Left renal cortex interstitium (tissue), 4 donors: Measurements from ENCODE around the gene RBBP8NL. TPM values are rescaled to one million over a fixed set of nuclear protein-coding genes. Genes with fewer than 3 reads are reported as not detected.
A peak's percentile ranks its signal among the peaks of the same experiment; 100 is the strongest.

Experiments used
- DNase-seq, 4 donors: peaks; one replicate each; pipeline ENCODE4 v3.0.0-alpha.2; 2013; ENCODE audit warnings: low read depth in 4 of 4, low spot score in 2 of 4, missing footprints in 1 of 4
- polyA plus RNA-seq, 4 donors: library from polyadenylated mRNA; unstranded; fragments of 120-200 nt; gene quantifications; one replicate each; pipeline ENCODE4 v1.2.1, GENCODE V29; 2013; ENCODE audit not compliant: insufficient read length in 4 of 4

RBBP8NL gene
- polyA plus RNA-seq, 4 donors: 1.6 to 3.0 (median 2.0) TPM

GRCh38 chr20:62396367-62397239 lies 30.7 kb downstream of the RBBP8NL start:
- no peak for DNase-seq

DNA sequence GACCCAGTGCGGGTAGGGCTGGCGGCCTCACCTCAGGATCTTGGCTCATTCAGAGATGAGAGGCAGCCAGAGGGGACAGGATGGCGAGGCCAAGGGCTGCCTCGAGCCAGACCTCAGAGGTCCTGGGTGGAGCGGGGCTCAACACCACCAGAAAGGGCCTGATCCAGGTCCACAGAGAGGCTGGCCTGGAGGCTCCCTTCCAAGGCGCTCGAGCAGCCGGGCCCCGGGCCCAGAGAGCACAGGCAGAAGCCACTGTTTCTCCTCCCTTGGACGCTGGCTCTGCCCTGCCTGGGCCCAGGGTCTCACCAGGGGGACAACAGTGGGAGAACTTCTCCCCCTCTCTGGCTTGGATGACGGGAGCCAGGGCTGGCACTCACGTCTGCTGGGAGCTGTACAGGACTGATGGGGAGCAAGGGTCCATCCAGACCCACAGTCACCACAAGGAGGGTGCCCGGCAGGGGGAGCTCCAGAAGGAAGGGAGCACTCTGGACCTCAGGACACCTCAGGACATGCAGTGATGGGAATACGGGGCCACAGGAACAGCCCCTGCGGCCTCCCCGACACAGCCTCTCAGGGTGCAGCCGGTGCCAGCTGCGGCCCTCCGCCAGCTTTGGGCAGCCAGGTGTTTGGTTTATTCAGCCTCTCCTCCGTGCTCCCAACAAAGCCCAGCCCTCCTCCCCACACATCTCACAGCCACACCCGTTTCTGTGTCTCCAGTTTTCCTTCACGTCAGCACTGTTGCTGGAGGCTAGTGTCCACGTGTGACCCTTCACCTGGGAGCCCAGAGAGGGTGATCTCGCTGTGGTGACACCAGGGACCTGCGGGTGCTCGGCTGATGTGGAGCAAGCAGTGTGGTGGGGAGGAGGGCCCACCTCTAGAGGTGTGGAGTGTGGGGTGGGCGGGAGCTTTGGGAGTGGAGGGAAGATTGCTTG lies 31.8 kb downstream of the RBBP8NL start:
- no peak for DNase-seq

- DNase-seq: no peak
Measured at GRCh38 chr20:62394248-62395245, 32.8 kb downstream of the RBBP8NL start.

DNA sequence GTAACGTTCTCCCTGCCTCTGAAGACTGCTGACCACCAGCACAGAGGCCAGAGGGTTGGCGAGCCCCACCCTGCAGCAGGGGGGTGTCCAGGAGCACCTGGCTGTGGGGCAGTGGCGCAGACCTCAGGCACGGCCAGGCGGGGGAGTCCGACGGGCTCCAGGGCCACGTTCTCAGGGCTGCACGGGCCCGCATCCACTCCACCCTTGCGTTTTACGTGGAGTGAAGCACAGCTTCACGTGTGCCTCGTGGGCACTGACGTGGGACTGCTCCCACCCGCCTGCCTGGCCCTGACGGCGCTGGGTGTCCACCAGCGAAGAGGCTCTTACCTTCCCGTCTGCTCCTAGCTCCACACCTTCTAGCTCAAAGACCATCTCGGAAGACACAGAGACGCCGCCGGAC lies 33.5 kb downstream of the RBBP8NL start:
- no peak for DNase-seq

GRCh38 chr20:62393335-62393665 lies 34.0 kb downstream of the RBBP8NL start:
- DNase-seq: no peak

DNA sequence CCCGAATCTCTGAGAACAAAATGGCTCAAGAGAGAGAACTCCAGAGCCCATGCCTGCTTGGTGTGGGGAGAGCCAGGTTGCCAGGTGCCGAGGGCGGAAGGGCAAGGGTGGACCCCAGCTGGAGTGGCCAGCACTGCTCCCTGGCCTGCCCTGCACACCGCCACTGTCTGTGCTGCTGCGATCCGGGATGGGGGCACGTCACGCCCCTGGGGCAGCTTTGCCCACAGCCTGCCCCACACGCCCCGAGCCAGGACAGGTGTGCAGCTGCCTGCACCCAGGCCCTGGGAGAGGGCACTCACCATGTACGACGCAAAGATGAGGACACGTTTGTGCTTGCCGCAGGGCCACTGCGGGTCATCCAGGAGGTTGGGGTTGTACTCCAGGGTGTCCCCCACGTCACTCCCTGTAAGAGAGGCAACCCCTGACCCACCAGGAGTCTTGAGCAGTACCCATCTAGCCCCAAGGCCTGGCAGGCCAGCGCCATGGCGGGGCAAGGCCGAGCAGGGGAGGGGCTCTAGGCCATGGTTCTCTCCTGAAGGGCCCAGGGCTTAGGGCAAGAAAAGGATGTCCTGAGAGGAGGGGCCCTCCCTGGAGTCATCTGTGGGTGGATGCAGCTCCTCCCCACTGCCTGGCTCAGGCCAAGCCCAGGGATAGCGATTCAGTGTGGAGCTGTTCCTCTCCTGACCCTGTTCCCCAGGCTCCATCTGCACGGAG lies 34.6 kb downstream of the RBBP8NL start:
- no peak for DNase-seq

DNA sequence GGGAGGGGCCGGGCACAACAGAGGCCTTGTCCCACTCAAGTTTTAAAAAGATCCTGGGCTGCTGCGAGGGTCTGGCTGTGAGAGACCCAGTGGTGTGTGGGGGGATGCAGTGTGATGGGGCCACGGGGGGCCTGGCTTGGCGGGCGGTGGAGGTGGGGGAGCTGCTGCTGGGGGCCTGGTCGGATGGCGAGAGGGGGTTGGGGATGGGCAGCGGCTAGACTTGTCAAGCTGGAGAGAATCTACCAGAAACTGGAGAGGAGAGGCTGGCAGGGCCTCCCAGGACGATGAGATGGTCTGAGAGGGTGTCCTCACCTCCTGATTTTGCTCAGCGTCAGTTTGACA lies 35.3 kb downstream of the RBBP8NL start:
- DNase-seq: no peak

DNA sequence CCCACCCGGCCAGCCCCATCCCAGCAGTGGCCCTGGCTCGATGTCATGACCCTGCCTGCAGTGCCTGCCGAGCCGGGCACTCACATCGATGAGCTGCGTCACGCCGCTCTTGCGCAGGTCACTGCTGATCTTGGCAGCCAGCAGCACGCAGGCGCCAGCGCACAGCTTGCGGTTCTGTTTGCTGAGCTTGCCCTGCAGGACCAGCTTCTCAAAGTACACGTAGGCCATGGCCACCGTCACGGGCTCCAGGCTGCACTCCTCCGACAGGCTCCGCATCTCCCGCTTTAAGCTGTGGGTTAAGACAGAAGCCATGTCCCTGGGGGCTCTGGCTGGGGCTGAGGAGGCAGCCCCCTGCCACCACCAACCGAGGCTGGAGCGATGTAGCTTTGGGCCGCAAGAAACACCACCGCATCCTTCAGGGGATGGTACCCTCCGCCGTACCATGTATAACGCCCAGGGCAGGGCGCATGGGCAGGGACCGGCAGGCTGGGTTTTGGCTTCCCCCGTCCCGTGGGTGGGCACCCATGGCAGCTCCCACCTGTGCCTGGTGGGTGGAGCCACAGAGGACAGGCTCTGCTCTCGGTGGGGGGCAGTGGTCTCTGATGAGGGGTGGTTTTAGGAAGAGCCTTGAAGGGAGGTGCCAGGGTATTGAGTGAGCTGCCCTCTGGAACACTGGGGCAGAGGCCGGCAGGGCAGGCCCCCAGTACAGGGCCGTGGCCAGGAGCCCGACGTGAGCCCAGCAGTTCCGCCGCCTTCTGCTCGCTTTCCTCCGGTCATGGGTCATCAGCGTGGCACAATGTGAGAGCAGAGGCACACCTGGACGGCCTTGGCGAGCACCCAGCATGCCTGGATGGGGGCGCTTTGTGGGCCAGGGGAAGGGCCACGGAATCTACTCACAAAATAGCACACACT lies 35.9 kb downstream of the RBBP8NL start:
- DNase-seq: no peak

DNA sequence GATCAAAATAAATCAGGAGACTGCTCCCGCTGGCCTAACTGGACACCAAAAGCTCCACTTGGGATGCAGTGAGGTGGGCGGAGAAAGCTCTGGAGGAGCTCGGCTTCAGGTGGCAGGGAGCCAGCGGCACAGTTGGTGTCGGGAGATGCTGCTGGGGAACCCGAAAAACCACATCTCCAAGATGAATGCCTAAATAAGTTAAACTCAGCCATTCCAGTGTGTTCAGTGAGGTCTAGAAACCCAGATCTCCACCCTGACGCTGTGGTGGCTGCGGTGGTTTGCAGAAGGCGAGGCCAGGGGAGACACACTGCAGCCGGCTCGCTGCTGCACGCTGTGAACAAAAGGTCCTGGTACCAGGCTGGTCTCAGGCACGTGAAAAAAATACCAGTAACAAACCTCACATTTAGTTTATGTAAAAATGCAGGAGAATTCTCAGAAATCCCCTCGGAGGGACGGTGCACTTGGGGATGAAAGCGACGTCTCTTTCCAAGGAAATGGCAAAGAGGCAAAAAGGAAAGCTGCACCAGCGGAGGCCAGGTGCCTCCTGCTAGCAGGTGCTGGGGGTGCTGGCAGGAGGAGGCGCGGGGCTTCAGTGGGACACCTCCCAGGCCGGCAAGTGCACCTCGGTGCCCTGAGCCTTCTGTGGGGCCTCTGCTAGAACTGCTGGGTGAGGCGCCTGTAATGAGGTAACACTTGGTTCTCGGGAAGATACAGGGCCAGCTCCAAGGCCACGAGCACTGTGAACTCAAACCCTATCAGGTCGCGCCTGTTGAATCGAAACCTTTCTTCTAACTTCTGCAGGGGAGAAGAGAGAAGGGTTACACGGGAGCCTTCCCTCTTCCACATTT lies 36.8 kb downstream of the RBBP8NL start:
- DNase-seq: no peak

DNA sequence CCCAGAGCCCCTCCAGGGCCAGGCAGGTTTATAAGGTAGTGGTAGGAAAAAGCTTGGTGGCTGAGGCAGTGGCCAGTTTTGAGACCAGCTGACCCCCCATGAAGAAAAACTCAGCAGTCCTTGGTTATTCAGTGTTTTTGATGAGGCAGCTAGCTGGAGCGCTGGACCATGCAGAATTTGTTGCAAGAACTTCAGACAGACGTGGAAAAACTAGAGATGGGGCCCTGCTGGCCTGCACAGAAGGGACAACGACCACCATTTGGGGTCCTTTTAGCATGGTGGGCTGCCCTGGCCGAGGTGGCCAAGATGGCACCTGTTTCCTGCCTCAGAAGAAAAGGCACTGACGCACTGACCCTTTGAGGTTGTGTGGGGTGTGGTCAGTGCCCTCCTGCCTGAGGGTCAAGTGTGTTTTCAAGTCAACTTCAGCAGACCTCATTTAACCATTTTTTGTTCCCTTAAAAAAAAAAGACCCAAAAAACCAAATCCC lies 37.7 kb downstream of the RBBP8NL start:
- DNase-seq: no peak

DNA sequence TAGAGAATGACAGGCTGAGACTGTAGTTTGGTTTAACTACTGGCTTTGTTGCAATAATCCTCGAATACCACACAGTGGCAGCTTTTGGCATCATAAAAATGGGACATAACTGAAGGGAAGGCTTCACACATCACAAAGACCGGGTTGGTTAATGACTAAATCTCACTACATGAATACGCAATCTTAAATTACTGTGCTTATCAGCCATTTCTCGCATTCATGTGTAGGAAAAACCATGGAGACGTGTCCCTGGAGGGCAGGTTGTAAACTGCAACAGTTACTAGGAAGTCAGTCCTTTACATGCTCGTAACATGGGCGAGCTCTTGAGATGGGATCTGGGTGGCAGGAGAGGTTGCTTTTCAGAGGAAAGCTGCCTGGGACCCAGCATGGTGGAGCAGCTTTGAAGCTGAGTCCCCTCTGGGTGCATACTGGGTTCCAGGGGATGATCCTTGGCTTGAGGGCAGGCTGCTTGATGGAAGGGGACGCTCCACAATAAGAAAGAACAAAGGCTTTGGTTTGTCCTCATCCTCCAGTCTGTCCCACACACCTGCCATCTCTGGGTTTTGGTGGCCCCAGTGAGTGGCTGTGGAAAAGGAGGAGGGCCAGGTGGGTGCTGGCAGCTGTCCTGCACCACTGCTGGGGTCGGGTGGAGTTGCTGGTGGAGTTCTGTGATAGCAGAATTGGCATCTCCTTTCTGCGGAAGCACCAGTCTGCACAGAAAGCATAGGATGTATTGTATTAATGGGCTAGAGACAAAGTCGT lies 38.3 kb downstream of the RBBP8NL start:
- DNase-seq: no peak

GRCh38 chr20:62387933-62388635 lies 39.3 kb downstream of the RBBP8NL start:
- DNase-seq: no peak

- DNase-seq: no peak
Measured at GRCh38 chr20:62387219-62387913, 40.0 kb downstream of the RBBP8NL start.

GRCh38 chr20:62386383-62387218 lies 40.7 kb downstream of the RBBP8NL start, which contains the start of gene RPS21:
RPS21 (plus strand) TSS chr20:62387103; CDS start chr20:62387339, 236 bp downstream.
- DNase-seq: peak in 2 of 4 donors; percentile 80 to 86
